ENCODE results near the gene SLC29A1. TPM values are rescaled to one million over a fixed set of nuclear protein-coding genes. Genes with fewer than 3 reads are reported as not detected.

The SLC29A1 gene
- total and polyA plus RNA-seq, 9 of the 15 experiments (the other 6 are each of a cell fraction or from before 2014, with no cell fraction given), result 18.9 to 170 (median 57.7) TPM

GRCh38 chr6:44246663-44247337 is 23.4 kb downstream of the SLC29A1 start, which contains the start of gene HSP90AB1 (continued):
- TF ChIP-seq, protein P1, sequence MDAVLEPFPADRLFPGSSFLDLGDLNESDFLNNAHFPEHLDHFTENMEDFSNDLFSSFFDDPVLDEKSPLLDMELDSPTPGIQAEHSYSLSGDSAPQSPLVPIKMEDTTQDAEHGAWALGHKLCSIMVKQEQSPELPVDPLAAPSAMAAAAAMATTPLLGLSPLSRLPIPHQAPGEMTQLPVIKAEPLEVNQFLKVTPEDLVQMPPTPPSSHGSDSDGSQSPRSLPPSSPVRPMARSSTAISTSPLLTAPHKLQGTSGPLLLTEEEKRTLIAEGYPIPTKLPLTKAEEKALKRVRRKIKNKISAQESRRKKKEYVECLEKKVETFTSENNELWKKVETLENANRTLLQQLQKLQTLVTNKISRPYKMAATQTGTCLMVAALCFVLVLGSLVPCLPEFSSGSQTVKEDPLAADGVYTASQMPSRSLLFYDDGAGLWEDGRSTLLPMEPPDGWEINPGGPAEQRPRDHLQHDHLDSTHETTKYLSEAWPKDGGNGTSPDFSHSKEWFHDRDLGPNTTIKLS (IDR thresholded peaks at IDR 0.05; ENCODE audit: borderline replicate concordance, low read depth), result no peak
- TF ChIP-seq KAT2B (IDR thresholded peaks at IDR 0.05; ENCODE audit: low read depth, low read length), result no peak
- TF ChIP-seq, protein P2, sequence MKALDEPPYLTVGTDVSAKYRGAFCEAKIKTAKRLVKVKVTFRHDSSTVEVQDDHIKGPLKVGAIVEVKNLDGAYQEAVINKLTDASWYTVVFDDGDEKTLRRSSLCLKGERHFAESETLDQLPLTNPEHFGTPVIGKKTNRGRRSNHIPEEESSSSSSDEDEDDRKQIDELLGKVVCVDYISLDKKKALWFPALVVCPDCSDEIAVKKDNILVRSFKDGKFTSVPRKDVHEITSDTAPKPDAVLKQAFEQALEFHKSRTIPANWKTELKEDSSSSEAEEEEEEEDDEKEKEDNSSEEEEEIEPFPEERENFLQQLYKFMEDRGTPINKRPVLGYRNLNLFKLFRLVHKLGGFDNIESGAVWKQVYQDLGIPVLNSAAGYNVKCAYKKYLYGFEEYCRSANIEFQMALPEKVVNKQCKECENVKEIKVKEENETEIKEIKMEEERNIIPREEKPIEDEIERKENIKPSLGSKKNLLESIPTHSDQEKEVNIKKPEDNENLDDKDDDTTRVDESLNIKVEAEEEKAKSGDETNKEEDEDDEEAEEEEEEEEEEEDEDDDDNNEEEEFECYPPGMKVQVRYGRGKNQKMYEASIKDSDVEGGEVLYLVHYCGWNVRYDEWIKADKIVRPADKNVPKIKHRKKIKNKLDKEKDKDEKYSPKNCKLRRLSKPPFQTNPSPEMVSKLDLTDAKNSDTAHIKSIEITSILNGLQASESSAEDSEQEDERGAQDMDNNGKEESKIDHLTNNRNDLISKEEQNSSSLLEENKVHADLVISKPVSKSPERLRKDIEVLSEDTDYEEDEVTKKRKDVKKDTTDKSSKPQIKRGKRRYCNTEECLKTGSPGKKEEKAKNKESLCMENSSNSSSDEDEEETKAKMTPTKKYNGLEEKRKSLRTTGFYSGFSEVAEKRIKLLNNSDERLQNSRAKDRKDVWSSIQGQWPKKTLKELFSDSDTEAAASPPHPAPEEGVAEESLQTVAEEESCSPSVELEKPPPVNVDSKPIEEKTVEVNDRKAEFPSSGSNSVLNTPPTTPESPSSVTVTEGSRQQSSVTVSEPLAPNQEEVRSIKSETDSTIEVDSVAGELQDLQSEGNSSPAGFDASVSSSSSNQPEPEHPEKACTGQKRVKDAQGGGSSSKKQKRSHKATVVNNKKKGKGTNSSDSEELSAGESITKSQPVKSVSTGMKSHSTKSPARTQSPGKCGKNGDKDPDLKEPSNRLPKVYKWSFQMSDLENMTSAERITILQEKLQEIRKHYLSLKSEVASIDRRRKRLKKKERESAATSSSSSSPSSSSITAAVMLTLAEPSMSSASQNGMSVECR (CRISPR knock-in tag; IDR thresholded peaks at IDR 0.05), result peak; percentile 90; the same call in 1 of the 2 replicates
- TF ChIP-seq, protein P3, sequence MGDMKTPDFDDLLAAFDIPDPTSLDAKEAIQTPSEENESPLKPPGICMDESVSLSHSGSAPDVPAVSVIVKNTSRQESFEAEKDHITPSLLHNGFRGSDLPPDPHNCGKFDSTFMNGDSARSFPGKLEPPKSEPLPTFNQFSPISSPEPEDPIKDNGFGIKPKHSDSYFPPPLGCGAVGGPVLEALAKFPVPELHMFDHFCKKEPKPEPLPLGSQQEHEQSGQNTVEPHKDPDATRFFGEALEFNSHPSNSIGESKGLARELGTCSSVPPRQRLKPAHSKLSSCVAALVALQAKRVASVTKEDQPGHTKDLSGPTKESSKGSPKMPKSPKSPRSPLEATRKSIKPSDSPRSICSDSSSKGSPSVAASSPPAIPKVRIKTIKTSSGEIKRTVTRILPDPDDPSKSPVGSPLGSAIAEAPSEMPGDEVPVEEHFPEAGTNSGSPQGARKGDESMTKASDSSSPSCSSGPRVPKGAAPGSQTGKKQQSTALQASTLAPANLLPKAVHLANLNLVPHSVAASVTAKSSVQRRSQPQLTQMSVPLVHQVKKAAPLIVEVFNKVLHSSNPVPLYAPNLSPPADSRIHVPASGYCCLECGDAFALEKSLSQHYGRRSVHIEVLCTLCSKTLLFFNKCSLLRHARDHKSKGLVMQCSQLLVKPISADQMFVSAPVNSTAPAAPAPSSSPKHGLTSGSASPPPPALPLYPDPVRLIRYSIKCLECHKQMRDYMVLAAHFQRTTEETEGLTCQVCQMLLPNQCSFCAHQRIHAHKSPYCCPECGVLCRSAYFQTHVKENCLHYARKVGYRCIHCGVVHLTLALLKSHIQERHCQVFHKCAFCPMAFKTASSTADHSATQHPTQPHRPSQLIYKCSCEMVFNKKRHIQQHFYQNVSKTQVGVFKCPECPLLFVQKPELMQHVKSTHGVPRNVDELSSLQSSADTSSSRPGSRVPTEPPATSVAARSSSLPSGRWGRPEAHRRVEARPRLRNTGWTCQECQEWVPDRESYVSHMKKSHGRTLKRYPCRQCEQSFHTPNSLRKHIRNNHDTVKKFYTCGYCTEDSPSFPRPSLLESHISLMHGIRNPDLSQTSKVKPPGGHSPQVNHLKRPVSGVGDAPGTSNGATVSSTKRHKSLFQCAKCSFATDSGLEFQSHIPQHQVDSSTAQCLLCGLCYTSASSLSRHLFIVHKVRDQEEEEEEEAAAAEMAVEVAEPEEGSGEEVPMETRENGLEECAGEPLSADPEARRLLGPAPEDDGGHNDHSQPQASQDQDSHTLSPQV (IDR thresholded peaks at IDR 0.05), result no peak
- TF ChIP-seq ZNF263 (CRISPR knock-in tag; IDR thresholded peaks at IDR 0.05; ENCODE audit: borderline replicate concordance), result peak; percentile 50; the same call in 1 of the 2 replicates
- TF ChIP-seq ZBTB26 (CRISPR knock-in tag; IDR thresholded peaks at IDR 0.05), result peak; percentile 98
- TF ChIP-seq HLTF (IDR thresholded peaks at IDR 0.05), result peak; percentile 96
